ENCODE data around the gene LITAF.

LITAF gene

DNA sequence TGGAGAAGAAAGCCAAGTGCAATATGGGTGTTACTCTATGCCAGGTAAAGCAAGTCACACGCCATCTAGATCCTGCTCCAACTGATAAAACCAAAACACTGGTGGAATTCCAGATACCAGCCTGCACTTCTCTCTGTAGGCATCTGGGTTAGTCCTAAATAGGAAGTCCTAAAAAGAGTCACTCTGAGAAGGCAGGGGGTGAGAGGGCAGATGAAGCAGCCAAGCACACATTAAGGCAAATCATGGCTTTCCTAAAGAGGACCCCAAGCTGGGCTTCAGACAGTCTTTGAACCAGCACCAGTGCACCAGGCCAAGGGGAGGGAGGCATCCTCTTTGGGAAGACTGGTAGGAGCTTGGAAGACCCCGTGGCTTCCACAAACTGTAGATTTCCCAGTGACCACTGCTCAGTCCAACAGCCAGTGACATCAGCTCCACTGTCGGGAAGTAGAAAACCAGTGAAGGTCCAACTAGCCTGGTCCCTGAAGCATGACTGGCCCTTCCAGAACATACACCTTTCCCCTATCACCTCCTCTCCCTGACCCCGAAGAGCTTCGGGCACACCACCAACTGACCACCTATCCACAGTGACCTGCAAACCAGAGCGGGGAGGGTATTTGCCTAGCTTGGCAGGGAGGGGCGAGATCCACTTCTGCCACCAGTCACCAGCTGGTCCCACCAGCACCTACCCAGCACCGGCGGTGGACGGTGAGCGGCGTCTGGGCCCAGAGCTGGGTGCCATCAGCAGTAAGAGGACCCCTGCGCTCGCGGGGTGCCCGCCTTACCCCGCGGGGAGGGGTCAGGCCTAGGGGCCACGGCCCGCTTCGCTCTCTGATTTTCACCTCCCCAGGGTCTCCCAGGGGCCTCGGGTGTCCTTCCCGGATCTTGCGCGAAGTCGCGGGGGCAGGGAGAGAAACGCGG, 1.0 kb downstream of the LITAF start (continued):
- TF ChIP-seq, protein P1, sequence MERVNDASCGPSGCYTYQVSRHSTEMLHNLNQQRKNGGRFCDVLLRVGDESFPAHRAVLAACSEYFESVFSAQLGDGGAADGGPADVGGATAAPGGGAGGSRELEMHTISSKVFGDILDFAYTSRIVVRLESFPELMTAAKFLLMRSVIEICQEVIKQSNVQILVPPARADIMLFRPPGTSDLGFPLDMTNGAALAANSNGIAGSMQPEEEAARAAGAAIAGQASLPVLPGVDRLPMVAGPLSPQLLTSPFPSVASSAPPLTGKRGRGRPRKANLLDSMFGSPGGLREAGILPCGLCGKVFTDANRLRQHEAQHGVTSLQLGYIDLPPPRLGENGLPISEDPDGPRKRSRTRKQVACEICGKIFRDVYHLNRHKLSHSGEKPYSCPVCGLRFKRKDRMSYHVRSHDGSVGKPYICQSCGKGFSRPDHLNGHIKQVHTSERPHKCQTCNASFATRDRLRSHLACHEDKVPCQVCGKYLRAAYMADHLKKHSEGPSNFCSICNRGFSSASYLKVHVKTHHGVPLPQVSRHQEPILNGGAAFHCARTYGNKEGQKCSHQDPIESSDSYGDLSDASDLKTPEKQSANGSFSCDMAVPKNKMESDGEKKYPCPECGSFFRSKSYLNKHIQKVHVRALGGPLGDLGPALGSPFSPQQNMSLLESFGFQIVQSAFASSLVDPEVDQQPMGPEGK (tag by site-specific recombination; IDR thresholded peaks at IDR 0.05): peak; percentile 52; the same call in 1 of the 2 replicates
- TF ChIP-seq ZBTB1 (tag by site-specific recombination; IDR thresholded peaks at IDR 0.05) (no peak), KLF7 (tag by site-specific recombination; IDR thresholded peaks at IDR 0.05; ENCODE audit: borderline replicate concordance) (no peak), ZNF544 (tag by site-specific recombination; IDR thresholded peaks at IDR 0.05) (no peak), WT1 (tag by site-specific recombination; IDR thresholded peaks at IDR 0.05) (no peak), ZNF600 (tag by site-specific recombination; IDR thresholded peaks at IDR 0.05) (peak; percentile 88), ZFP41 (tag by site-specific recombination; IDR thresholded peaks at IDR 0.05; ENCODE audit: borderline replicate concordance) (no peak), ZNF571 (tag by site-specific recombination; IDR thresholded peaks at IDR 0.05) (no peak), ZNF350 (tag by site-specific recombination; IDR thresholded peaks at IDR 0.05) (no peak), ZNF16 (tag by site-specific recombination; IDR thresholded peaks at IDR 0.05; ENCODE audit: low read depth) (no peak), ZNF155 (tag by site-specific recombination; IDR thresholded peaks at IDR 0.05) (no peak), ZNF501 (tag by site-specific recombination; IDR thresholded peaks at IDR 0.05) (no peak), ZEB2 (tag by site-specific recombination; IDR thresholded peaks at IDR 0.05) (no peak), HOXD13 (CRISPR knock-in tag; IDR thresholded peaks at IDR 0.05; ENCODE audit: borderline replicate concordance) (no peak), ZNF48 (tag by site-specific recombination; IDR thresholded peaks at IDR 0.05) (no peak), ZNF174 (tag by site-specific recombination; IDR thresholded peaks at IDR 0.05) (no peak), ZXDB (tag by site-specific recombination; IDR thresholded peaks at IDR 0.05) (peak; percentile 42; the same call in 1 of the 2 replicates), ZNF274 (IDR thresholded peaks at IDR 0.05; ENCODE audit: low read length) (no peak), ZNF274 (tag by site-specific recombination; IDR thresholded peaks at IDR 0.05; ENCODE audit: borderline replicate concordance) (no peak)
- TF ChIP-seq, protein P2, sequence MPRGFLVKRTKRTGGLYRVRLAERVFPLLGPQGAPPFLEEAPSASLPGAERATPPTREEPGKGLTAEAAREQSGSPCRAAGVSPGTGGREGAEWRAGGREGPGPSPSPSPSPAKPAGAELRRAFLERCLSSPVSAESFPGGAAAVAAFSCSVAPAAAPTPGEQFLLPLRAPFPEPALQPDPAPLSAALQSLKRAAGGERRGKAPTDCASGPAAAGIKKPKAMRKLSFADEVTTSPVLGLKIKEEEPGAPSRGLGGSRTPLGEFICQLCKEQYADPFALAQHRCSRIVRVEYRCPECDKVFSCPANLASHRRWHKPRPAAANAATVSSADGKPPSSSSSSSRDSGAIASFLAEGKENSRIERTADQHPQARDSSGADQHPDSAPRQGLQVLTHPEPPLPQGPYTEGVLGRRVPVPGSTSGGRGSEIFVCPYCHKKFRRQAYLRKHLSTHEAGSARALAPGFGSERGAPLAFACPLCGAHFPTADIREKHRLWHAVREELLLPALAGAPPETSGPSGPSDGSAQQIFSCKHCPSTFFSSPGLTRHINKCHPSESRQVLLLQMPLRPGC (tag by site-specific recombination; IDR thresholded peaks at IDR 0.05): no peak
- TF ChIP-seq, protein P3, sequence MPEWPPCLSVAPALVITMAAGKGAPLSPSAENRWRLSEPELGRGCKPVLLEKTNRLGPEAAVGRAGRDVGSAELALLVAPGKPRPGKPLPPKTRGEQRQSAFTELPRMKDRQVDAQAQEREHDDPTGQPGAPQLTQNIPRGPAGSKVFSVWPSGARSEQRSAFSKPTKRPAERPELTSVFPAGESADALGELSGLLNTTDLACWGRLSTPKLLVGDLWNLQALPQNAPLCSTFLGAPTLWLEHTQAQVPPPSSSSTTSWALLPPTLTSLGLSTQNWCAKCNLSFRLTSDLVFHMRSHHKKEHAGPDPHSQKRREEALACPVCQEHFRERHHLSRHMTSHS (tag by site-specific recombination; IDR thresholded peaks at IDR 0.05): no peak
- TF ChIP-seq, protein P4, sequence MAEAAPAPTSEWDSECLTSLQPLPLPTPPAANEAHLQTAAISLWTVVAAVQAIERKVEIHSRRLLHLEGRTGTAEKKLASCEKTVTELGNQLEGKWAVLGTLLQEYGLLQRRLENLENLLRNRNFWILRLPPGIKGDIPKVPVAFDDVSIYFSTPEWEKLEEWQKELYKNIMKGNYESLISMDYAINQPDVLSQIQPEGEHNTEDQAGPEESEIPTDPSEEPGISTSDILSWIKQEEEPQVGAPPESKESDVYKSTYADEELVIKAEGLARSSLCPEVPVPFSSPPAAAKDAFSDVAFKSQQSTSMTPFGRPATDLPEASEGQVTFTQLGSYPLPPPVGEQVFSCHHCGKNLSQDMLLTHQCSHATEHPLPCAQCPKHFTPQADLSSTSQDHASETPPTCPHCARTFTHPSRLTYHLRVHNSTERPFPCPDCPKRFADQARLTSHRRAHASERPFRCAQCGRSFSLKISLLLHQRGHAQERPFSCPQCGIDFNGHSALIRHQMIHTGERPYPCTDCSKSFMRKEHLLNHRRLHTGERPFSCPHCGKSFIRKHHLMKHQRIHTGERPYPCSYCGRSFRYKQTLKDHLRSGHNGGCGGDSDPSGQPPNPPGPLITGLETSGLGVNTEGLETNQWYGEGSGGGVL (tag by site-specific recombination; IDR thresholded peaks at IDR 0.05): 0 out of 2 replicates have a peak, but pooled peaks have one; percentile 10
- TF ChIP-seq, protein P5, sequence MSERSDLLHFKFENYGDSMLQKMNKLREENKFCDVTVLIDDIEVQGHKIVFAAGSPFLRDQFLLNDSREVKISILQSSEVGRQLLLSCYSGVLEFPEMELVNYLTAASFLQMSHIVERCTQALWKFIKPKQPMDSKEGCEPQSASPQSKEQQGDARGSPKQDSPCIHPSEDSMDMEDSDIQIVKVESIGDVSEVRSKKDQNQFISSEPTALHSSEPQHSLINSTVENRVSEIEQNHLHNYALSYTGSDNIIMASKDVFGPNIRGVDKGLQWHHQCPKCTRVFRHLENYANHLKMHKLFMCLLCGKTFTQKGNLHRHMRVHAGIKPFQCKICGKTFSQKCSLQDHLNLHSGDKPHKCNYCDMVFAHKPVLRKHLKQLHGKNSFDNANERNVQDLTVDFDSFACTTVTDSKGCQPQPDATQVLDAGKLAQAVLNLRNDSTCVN (tag by site-specific recombination; optimal IDR thresholded peaks at IDR 0.05): peak; percentile 19
- TF ChIP-seq, protein P6, sequence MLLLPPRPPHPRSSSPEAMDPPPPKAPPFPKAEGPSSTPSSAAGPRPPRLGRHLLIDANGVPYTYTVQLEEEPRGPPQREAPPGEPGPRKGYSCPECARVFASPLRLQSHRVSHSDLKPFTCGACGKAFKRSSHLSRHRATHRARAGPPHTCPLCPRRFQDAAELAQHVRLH (tag by site-specific recombination; IDR thresholded peaks at IDR 0.05): no peak
- TF ChIP-seq, protein P7, sequence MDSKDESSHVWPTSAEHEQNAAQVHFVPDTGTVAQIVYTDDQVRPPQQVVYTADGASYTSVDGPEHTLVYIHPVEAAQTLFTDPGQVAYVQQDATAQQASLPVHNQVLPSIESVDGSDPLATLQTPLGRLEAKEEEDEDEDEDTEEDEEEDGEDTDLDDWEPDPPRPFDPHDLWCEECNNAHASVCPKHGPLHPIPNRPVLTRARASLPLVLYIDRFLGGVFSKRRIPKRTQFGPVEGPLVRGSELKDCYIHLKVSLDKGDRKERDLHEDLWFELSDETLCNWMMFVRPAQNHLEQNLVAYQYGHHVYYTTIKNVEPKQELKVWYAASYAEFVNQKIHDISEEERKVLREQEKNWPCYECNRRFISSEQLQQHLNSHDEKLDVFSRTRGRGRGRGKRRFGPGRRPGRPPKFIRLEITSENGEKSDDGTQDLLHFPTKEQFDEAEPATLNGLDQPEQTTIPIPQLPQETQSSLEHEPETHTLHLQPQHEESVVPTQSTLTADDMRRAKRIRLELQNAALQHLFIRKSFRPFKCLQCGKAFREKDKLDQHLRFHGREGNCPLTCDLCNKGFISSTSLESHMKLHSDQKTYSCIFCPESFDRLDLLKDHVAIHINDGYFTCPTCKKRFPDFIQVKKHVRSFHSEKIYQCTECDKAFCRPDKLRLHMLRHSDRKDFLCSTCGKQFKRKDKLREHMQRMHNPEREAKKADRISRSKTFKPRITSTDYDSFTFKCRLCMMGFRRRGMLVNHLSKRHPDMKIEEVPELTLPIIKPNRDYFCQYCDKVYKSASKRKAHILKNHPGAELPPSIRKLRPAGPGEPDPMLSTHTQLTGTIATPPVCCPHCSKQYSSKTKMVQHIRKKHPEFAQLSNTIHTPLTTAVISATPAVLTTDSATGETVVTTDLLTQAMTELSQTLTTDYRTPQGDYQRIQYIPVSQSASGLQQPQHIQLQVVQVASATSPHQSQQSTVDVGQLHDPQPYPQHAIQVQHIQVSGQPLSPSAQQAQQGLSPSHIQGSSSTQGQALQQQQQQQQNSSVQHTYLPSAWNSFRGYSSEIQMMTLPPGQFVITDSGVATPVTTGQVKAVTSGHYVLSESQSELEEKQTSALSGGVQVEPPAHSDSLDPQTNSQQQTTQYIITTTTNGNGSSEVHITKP (tag by site-specific recombination; IDR thresholded peaks at IDR 0.05): peak; percentile 75
- TF ChIP-seq, protein P8, sequence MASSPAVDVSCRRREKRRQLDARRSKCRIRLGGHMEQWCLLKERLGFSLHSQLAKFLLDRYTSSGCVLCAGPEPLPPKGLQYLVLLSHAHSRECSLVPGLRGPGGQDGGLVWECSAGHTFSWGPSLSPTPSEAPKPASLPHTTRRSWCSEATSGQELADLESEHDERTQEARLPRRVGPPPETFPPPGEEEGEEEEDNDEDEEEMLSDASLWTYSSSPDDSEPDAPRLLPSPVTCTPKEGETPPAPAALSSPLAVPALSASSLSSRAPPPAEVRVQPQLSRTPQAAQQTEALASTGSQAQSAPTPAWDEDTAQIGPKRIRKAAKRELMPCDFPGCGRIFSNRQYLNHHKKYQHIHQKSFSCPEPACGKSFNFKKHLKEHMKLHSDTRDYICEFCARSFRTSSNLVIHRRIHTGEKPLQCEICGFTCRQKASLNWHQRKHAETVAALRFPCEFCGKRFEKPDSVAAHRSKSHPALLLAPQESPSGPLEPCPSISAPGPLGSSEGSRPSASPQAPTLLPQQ (tag by site-specific recombination; IDR thresholded peaks at IDR 0.05): peak; percentile 38; the same call in 1 of the 2 replicates
